ENCODE data around the gene DENND4A. TPM values are rescaled to one million over a fixed set of nuclear protein-coding genes. Genes with fewer than 3 reads are reported as not detected.

The DENND4A gene
- total and polyA plus RNA-seq, 9 of the 15 experiments (the other 6 are each of a cell fraction or from before 2014, with no cell fraction given) = 6.8 to 32.3 (median 19.9) TPM

- TF ChIP-seq ZSCAN32 (CRISPR knock-in tag; IDR thresholded peaks at IDR 0.05) (no peak), ZNF143 (CRISPR knock-in tag; IDR thresholded peaks at IDR 0.05) (no peak), TSC22D4 (tag; IDR thresholded peaks at IDR 0.05) (no peak), ERF (CRISPR knock-in tag; IDR thresholded peaks at IDR 0.05) (no peak), ARID2 (IDR thresholded peaks at IDR 0.05) (no peak), HNRNPLL (IDR thresholded peaks at IDR 0.05; ENCODE audit: low read depth, low read length, poor library complexity, severe bottlenecking) (peak; percentile 39), TEAD4 (IDR thresholded peaks at IDR 0.05; ENCODE audit: low read length) (peak; percentile 15; the same call in 1 of the 2 replicates), TEAD4 (CRISPR knock-in tag; IDR thresholded peaks at IDR 0.05; ENCODE audit: borderline replicate concordance) (no peak), XRCC5 (IDR thresholded peaks at IDR 0.05; ENCODE audit: low read depth, low read length) (peak; percentile 76; the same call in 1 of the 2 replicates), RFX7 (CRISPR knock-in tag; IDR thresholded peaks at IDR 0.05) (no peak), CCAR2 (IDR thresholded peaks at IDR 0.05; ENCODE audit: low read depth, low read length) (no peak), ETV1 (tag; conservative IDR thresholded peaks at IDR 0.05; ENCODE audit: low read depth) (no peak), HMG20A (CRISPR knock-in tag; conservative IDR thresholded peaks at IDR 0.05) (no peak), TBL1XR1 (IDR thresholded peaks at IDR 0.05; ENCODE audit: low read length in 2 of 2) (0 out of 4 replicates have a peak, but pooled peaks of 1 of the 2 experiments have one; percentile 52), IRF2 (CRISPR knock-in tag; IDR thresholded peaks at IDR 0.05) (no peak), ZNF232 (CRISPR knock-in tag; IDR thresholded peaks at IDR 0.05) (no peak), KDM2B (CRISPR knock-in tag; IDR thresholded peaks at IDR 0.05) (no peak), CREB5 (CRISPR knock-in tag; IDR thresholded peaks at IDR 0.05) (no peak), BRD9 (IDR thresholded peaks at IDR 0.05; ENCODE audit: low read depth, partially characterized antibody) (no peak), ZNF408 (CRISPR knock-in tag; IDR thresholded peaks at IDR 0.05; ENCODE audit: low read depth) (no peak), ESRRB (CRISPR knock-in tag; IDR thresholded peaks at IDR 0.05; ENCODE audit: borderline replicate concordance) (no peak), CCNT2 (IDR thresholded peaks at IDR 0.05; ENCODE audit: borderline replicate concordance, extremely low read depth, insufficient read length, low read depth, low read length) (peak; percentile 30)
These were observed 557 bp downstream of the DENND4A start (continued) for GRCh38 chr15:65791335-65792137.
